RPMI7951 (cell line): ENCODE measurements around the gene MPDZ. TPM values are rescaled to one million over a fixed set of nuclear protein-coding genes. Genes with fewer than 3 reads are reported as not detected.

Experiments
- DNase-seq: peaks from one replicate; pipeline ENCODE4 v3.0.0-alpha.2; 2012; ENCODE audit warnings: low read depth
- total RNA-seq: library from RNA; depleted of rRNA; stranded (reverse); fragments of >200 nt; shearing (Covaris generic); gene quantifications from 2 replicates; pipeline ENCODE4 v1.2.3, GENCODE V29; 2014; rRNA removed

Gene MPDZ
- 13.7 and 17.3 TPM in 2 replicates for total RNA-seq

DNA sequence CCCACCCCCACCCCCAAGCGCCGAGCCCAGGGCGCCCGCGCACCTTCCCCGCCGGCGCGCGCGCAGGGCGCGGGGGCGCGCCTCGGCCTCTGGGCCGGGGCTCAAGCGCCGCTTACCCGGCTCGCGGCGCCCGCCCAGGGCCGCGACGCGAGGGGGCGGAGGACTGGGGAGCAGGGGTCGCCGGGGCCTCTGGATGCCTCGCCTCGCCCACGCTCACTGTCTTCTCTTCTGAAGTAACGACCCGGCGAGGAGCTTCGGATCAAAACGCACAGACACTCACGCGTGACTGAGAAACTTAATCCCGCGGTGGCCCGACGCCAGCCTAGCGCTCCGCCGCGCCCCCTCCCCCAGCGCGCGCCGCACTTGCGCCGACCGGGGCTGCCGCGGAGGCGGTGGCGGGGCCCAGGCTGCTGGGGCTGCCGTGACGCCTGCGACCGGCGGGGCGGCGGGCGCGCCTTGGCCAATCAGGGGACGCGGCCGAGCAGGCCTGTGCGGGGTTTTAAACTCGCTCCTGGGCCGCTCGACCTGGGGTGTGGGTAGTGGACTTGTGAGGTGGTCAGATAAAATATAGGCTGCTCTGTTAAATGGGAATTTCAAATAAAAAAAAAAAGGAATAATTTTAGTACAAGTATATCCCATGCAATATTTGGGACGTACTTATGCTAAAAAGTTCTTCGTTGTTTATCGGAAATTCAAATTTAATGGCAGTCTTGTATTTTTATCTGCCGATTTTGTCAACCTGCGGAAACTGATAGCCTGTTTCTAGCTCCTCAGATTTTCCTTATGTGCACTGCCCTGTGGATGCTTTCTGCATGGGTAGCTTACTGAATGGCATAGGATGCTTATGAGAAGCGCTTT, at the start of gene MPDZ:
MPDZ (minus strand) TSS at position 409 of the 858 bp plus-strand sequence. CDS start 29,377 bp downstream, outside the sequence.
- DNase-seq = peak; percentile 54

DNA sequence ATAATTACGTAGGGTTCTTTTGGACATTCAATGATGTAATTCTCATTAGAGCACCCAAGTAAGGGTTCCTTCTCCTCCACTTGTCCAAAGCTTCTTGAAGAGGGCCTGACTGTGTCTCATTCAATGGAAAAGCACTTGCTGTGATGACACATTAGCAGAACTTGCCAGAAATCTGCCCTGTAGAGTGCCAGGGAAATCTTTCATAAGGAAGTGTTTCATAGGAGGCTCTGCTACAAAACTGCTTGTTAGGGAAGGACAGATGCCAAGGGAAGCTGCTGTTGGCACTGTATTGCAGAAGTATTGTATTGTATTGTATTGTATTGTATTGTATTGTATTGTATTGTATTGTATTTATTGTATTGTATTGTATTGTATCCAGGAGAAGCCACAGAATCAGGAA, 45.5 kb upstream of the MPDZ start:
- DNase-seq = no peak

GRCh38 chr9:13322828-13323550, 43.5 kb upstream of the MPDZ start:
- DNase-seq = no peak

GRCh38 chr9:13318027-13318426, 38.5 kb upstream of the MPDZ start:
- DNase-seq = no peak

- no peak for DNase-seq
Measured at GRCh38 chr9:13296972-13297371, 17.5 kb upstream of the MPDZ start.

GRCh38 chr9:13295556-13295955, 16.1 kb upstream of the MPDZ start:
- peak; percentile 11 for DNase-seq

DNA sequence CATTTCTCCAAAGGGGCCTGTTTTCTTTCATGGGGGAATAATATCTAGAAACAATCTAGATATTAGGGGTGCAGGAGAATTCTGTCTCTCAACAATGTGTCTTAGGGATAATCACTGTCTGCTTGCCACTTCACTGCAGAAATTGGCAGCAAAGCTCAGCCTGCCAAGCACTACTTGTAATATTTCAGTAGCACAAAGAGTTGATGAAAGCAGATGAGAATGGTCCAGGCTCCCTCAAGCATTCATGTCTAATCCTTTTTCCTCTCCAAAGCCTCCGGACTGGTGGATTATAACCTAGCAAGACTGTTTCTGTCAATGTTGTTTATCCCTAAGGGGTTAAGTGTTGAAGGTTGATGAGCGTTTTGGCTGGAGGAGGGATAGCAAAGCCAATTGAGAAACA, 13.3 kb upstream of the MPDZ start:
- no peak for DNase-seq

GRCh38 chr9:13292158-13292557, 12.7 kb upstream of the MPDZ start:
- no peak for DNase-seq

DNA sequence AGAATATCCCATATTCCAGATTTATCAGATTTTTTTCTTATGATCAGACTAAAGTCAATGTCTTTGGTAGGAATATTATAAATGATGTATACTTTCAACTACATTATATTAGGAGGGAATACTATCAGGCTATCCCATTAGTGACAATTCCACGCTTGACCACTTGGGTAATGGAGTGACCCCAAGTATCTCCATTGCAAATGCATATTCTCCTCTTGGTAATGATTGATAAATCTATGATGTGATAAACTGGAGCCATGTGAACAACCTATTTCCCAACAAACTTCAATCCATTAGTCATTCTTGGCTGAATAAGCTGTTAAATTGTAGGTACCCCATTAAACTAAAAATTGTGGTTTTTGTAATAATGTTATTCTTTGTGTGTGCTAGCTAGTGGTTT, 12.2 kb upstream of the MPDZ start:
- no peak for DNase-seq

DNA sequence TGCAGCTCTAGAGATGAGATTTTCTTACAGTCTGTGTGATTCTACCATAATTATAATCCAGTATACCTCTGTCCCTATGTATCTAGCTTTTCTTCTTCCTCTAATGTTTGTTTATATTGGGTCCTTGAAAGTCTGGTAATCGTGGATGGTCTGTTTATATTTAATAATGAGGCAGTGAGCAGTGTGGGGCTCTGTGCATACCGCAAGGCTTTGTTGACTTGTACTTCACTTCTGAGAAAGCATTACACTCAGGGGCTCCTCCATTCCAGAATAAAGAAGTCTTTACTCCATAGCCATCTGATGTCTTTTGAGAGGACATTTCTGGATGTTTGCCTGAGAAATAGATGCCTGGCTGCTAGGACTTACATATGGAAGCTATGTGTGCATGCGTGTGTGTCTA, 4.5 kb upstream of the MPDZ start:
- no peak for DNase-seq

DNA sequence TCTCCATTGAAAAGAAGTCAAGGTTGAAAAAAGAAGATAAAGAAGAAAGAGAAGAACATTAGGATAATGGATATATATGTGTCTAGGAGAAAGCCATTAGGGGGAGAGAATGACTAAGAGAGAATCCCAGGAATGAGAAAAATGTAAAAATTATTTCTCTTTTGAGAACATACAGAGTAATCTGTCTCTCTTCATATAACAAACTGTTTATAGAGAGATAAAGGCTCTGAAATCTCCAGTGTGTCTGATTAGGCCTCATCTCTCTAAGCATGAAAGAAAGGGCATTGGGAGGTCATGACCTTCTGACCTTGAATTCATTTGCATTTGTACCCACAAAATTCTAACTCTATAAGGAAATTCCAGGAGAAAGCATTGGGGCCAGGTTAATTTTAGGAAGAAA, 3.5 kb upstream of the MPDZ start:
- DNase-seq = no peak

- no peak for DNase-seq
Measured at GRCh38 chr9:13281356-13282016, 2.0 kb upstream of the MPDZ start.

DNA sequence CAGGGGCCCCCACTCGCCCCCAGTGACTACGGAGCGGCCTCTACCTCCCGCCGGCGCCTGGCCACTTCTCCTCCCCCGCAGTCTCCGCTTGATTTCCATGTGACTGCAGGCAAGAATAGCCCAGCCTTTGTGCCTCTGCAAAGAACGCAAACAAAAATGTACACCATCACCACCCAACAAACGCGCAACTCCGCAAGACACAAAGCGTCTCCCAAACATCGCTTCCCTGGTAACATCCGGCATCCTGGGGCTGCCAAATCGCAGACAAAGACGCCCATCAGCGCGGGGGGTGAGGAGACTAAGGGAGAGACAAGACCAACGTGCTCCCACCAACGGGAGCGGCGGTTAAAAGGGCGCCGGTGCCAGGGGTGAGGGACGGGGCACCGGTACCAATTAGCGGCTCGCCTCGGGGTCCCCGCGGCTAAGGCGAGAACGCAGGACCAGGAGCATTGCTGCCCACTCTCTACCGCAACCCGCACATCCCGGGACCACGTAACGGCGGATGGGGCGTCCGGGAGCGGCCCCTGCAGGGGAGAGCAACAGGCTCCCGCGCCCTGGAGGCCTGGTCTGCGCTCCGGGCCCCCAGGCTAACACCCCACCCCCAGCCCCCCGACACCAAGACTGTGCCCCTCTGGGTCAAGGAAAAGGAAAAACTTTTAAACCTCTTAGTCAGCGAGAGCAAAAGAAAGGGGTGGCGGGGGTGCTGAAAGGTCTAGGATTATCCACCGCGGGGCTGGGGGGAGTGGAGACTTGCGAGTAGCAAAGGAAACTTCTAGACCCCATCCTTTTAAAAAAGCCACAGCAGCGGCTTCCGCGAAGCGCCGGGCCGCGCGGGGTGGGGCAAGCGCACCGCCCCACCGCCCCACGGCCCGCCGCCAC, 885 bp downstream of the MPDZ start:
- DNase-seq = peak; percentile 61

- DNase-seq = no peak
Measured at GRCh38 chr9:13278023-13278367, 1.5 kb downstream of the MPDZ start.

DNA sequence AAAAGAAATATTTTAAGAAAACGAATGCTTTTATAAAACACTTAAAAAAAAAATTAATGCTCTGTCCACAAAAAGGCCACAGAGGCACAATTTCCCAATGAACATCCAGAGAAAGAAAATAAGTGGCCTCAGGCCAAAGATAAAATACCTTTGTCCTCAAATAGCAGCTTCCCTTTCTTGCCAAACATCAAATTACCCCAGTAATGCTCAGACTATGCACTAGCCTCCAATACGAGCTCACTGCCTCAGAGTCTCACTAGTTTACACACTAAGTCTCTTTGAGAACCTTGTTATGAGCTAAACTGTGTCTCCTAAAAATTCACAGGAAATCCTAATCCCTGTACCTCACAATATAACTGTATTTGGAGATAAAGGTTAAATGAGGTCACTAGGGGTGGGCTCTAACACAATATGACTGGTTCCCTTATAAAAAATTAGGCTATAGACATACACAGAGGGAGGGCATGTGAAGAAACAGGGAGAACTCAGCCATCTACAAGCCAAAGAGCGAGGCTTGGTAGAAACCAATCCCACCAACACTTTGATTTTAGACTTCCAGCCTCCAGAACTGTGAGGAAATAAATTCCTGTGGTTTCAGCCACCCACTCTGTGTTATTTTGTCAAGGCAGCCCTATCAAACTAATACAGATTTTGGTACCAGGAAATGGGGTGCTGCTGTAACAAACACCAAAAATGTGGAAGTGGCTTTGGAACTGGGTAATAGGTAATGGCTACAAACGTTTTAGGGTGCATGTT, 4.4 kb downstream of the MPDZ start:
- peak; percentile 16 for DNase-seq

- no peak for DNase-seq
Measured at GRCh38 chr9:13270734-13271133, 8.8 kb downstream of the MPDZ start.

DNA sequence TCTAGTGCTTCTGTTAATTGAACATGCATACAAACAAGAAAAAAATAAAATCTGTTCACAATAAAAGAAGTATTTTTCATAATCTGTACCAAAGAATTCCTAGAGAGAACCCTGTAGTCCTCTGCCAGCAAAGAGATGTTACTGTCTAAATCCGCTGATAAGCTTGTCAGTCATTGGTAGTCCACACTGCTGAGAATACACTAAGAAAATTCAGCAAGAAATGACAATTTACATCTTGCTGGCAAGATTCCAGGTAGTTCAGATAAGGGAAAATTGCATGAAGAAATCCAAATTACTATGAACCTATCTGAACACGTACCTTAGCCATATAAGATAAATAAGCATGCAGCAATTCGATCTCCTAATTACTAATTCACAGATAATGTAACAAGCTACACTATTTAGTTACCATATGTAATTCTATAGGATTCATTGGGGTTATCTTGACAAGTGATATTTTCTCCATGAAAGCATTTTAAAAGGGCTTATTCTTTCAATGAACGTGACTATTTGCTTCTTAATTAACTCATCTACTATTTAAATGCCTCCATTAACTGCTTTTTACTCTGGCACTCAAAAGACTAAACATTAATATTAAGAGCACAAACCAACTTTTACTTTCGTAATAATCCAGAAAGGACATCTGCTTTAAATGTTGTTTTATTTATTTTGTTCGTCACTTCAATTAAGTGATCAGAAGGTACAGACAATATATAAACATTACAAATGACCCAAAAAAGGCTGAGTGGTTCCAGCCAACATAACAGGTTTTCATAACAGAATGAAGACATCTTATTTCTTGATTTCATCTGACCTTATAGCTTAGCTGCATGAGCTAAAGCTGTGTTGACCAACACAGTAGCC, 9.7 kb downstream of the MPDZ start:
- no peak for DNase-seq

- peak; percentile 61 for DNase-seq
Measured at GRCh38 chr9:13268469-13268868, 11.0 kb downstream of the MPDZ start.

GRCh38 chr9:13267743-13268142, 11.7 kb downstream of the MPDZ start:
- peak; percentile 81 for DNase-seq

DNA sequence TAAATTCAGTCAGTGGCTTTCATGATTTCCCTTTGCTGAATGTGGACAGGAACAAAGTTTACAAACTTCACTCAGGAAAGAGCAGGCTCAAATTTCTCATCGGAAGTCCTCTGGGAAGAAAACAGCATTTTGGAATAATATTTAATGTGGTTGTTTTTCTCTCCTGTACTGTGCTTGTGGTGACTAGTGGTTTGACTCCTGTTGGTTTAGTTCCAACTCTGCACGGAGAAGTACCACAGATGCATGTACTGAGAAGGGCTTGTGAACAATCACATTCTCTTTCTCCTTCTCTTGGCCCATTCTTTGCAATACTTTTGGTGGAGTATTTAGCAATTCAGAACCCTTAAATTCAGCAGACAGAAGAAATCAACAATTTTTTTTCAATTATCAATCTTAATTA, 13.3 kb downstream of the MPDZ start:
- peak; percentile 49 for DNase-seq
